WERI-Rb-1 (cell line): ENCODE measurements around the gene CLTA.

Source experiments
- DNase-seq: peaks from one replicate; pipeline ENCODE4 v3.0.0-alpha.2; 2020
- H3K27ac ChIP-seq: fragments of 250-450 bp; sonication (Bioruptor Pico); 2 replicates; pipeline ENCODE4 v1.5.1; 2020; ENCODE audit warnings: mild to moderate bottlenecking, moderate library complexity
- H3K27me3 ChIP-seq: fragments of 250-450 bp; sonication (Bioruptor Pico); 2 replicates; pipeline ENCODE4 v1.5.1; 2021; ENCODE audit warnings: mild to moderate bottlenecking, low read depth, moderate library complexity; ENCODE audit not compliant: insufficient read depth, severe bottlenecking
- H3K36me3 ChIP-seq: fragments of 250-450 bp; sonication (Bioruptor Pico); 2 replicates; pipeline ENCODE4 v1.5.1; 2020; ENCODE audit warnings: mild to moderate bottlenecking, moderate library complexity
- H3K4me3 ChIP-seq: 2 replicates; pipeline ENCODE4 v1.5.1; 2011; ENCODE audit warnings: low read depth, mild to moderate bottlenecking, control low read depth, low read length
- H3K9me3 ChIP-seq: fragments of 250-450 bp; sonication (Bioruptor Pico); 2 replicates; pipeline ENCODE4 v1.5.1; 2021; ENCODE audit warnings: mild to moderate bottlenecking, moderate library complexity; ENCODE audit not compliant: severe bottlenecking
- TF ChIP-seq, protein P1 (sequence below): IDR thresholded peaks from 2 replicates; pipeline ENCODE4 v1.5.1; 2011; ENCODE audit warnings: low read depth, mild to moderate bottlenecking, control low read depth, inconsistent platforms, low read length

CLTA gene

DNA sequence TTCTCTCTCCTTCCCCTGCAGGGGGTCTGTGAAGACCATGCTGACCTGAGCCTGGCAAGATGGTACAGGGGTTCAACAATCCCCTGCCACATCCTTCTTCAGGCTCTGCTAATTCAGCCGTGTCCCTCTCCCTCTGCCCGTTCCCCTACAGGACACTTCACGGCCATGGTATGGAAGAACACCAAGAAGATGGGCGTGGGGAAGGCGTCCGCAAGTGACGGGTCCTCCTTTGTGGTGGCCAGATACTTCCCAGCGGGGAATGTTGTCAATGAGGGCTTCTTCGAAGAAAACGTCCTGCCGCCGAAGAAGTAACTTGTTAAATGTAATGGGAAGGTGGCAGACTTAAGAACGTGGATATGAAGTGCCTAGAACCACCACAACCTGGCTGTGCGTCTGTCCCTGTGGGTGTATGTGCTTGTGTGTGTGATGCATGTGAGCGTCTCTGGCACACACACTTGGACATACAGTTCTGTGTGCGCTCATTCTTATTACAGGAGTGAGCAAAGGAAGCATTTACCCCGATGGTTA, 28.4 kb upstream of the CLTA start:
- Histone ChIP-seq H3K4me3 (no peak overlapping the region), H3K27me3 (no peaks in the 10 kb centered on the region), H3K9me3 (no peaks in the 10 kb centered on the region), H3K27ac (no peak overlapping the region), H3K36me3 (no peaks in the 10 kb centered on the region)
- TF ChIP-seq, protein P1, sequence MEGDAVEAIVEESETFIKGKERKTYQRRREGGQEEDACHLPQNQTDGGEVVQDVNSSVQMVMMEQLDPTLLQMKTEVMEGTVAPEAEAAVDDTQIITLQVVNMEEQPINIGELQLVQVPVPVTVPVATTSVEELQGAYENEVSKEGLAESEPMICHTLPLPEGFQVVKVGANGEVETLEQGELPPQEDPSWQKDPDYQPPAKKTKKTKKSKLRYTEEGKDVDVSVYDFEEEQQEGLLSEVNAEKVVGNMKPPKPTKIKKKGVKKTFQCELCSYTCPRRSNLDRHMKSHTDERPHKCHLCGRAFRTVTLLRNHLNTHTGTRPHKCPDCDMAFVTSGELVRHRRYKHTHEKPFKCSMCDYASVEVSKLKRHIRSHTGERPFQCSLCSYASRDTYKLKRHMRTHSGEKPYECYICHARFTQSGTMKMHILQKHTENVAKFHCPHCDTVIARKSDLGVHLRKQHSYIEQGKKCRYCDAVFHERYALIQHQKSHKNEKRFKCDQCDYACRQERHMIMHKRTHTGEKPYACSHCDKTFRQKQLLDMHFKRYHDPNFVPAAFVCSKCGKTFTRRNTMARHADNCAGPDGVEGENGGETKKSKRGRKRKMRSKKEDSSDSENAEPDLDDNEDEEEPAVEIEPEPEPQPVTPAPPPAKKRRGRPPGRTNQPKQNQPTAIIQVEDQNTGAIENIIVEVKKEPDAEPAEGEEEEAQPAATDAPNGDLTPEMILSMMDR = no peak
- DNase-seq = no peak

DNA sequence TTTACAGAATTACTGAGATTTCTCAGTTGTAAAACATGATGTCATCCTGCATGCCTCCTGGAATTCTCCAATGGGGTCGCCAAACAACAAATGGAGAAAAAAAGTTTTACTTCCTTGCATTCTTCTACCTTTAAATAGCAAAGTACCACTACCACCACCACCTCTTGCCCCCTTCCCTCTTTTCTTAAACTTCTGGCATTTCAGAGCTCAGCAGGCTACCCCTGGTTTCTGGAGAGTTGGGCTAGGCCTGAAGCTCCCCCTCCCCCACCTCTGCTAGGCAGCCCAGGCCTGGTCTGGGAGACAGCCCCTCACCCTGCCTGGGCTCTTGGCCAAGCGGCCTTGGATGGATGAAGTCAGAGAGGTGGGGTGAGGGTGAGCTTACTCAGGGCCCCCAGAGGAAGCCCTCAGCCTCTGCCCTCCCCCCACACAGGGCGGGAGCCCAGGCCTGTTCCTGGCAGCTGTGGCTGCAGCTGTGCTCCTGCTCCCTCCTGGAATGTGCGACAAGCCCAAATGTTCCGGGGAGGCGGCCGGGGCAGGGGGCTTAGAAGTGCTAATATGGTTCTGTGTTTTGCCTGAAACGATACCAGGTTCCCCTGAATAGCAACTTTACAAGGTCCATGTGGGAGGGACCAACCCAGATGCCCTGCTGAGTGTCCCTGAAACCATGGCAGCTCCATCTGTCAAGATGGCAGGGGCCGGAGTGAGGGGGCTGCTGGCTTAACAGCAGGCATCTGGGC, 27.5 kb upstream of the CLTA start:
- no peaks in the 10 kb centered on the region for H3K27me3 ChIP-seq
- no peak overlapping the region for H3K4me3 ChIP-seq
- no peak overlapping the region for H3K27ac ChIP-seq
- peak; percentile 15 for DNase-seq
- no peaks in the 10 kb centered on the region for H3K9me3 ChIP-seq
- TF ChIP-seq, protein P1 = no peak
- no peaks in the 10 kb centered on the region for H3K36me3 ChIP-seq

- H3K36me3 ChIP-seq = no peaks in the 10 kb centered on the region
- TF ChIP-seq, protein P1 = no peak
- DNase-seq = no peak
- H3K9me3 ChIP-seq = no peaks in the 10 kb centered on the region
- no peak overlapping the region for H3K4me3 ChIP-seq
- H3K27me3 ChIP-seq = no peaks in the 10 kb centered on the region
- H3K27ac ChIP-seq = no peak overlapping the region
Measured at GRCh38 chr9:36163786-36164170, 26.9 kb upstream of the CLTA start.

DNA sequence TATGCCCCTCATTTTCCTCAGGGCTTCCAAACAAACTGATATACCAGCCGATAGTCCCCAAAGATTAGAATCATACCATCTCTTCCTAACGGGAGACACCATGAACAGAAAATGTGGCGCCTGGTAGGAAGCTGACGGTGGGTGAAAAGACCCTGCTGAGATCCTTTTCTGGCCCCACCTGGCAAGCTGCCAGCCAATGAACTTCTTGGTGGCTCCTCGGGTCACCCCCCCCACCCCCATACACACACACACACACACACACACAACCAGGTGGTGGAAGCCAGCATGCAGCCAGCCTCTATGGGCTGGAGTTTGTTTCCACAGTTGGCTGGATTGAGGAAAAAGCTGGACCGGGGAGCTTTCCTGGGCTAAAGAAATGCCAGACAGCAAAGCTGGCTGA, 26.3 kb upstream of the CLTA start:
- H3K9me3 ChIP-seq = no peaks in the 10 kb centered on the region
- no peak overlapping the region for H3K27ac ChIP-seq
- H3K27me3 ChIP-seq = no peaks in the 10 kb centered on the region
- no peak overlapping the region for H3K4me3 ChIP-seq
- TF ChIP-seq, protein P1 = no peak
- no peaks in the 10 kb centered on the region for H3K36me3 ChIP-seq
- no peak for DNase-seq

DNA sequence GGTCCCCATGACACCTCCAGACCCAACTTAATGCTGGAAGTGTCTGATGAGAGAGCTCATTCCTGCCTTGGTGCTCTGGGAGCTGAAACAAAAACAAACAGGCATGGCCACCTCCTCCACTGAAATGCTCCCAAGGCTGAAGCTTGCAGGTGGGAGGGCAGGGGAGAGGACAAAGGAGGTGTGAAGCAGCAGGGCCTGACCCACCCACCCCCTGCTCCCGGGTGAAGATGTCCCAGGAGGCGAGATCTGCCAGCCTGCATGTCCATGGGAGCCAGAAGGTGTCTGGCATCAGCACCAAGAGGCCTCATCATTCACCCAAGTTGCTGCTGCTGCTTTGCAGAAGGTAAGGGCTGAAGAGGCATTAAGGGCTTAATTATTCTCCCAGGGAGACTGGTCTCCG, 25.7 kb upstream of the CLTA start:
- TF ChIP-seq, protein P1 = no peak
- peak; percentile 30 for DNase-seq
- H3K27ac ChIP-seq = no peak overlapping the region
- no peak overlapping the region for H3K4me3 ChIP-seq
- H3K36me3 ChIP-seq = no peaks in the 10 kb centered on the region
- no peaks in the 10 kb centered on the region for H3K27me3 ChIP-seq
- no peaks in the 10 kb centered on the region for H3K9me3 ChIP-seq

DNA sequence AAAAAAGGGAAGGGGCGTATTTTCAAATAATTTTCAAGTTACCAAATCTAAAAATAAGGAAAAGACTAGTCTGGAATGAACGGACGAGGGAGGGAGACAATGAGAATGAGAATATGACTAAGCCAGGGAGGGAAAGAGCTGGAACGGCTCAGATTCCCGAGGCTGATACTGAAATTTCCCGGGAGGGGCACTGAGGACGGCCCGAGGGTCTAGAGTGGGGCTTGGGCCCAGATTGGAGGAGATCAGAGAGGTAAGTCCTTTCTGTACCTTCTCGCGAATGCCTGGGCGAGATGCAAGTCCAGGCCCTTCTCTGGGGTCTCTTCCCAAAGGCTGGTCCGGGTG, 24.9 kb upstream of the CLTA start:
- Histone ChIP-seq H3K9me3 (no peaks in the 10 kb centered on the region), H3K4me3 (no peak overlapping the region), H3K27ac (no peak overlapping the region), H3K27me3 (no peaks in the 10 kb centered on the region), H3K36me3 (no peaks in the 10 kb centered on the region)
- no peak for DNase-seq
- TF ChIP-seq, protein P1 = no peak
